GM15510 (cell line): ENCODE data around the gene RAC3.

ENCODE experiments used
- POLR2A ChIP-seq: IDR thresholded peaks from 3 replicates; pipeline ENCODE4 v1.6.1; 2011; ENCODE audit warnings: borderline replicate concordance; ENCODE audit not compliant: insufficient read length; ENCODE audit errors: extremely low read depth

RAC3 gene

DNA sequence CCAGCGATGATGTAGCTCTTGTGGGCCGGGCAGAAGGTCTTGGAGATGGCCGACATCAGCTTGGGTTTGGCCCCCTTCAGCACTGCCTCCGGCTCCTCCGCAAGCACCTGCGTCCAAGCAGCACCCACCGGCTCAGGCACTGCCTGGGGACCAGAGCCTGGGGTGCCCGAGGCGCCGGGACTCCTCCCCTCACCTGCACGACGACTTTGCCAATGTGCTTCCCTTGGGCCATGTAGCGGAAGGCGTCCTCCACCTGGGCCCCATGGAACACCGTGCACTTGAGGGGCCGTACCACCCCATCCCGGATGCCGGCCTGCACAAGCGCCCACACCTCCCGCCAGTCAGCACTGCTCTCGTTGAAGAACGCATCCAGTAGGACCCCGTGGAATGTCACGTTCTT is 51.5 kb downstream of the RAC3 start:
- no peak for TF ChIP-seq POLR2A
